Effector memory CD8-positive, alpha-beta T cell (primary cell): ENCODE measurements around the gene CFAP45.

ENCODE experiments used
- ATAC-seq: fragments of 150-1000 bp; cut with Tn5 transposase; replicated peaks from 2 replicates; pipeline ENCODE4 v1.10.0; 2021; ENCODE audit warnings: mild to moderate bottlenecking, moderate library complexity
- DNase-seq, 3 experiments: peaks; one replicate each; pipeline ENCODE4 v3.0.0; 2021
- H3K27ac Mint-ChIP-seq, 2 donors: one replicate each; pipeline ENCODE4 v1.8.0; 2022; ENCODE audit warnings: mild to moderate bottlenecking in 2 of 2, mixed read lengths in 2 of 2, moderate library complexity in 2 of 2
- H3K27me3 Mint-ChIP-seq, 2 donors: one replicate each; pipeline ENCODE4 v1.8.0; 2022; ENCODE audit warnings: mixed read lengths in 2 of 2
- H3K36me3 Mint-ChIP-seq: one replicate; pipeline ENCODE4 v1.8.0; 2022; ENCODE audit warnings: mild to moderate bottlenecking, moderate library complexity, mixed read lengths; ENCODE audit not compliant: insufficient read depth
- H3K4me1 Mint-ChIP-seq, 2 donors: one replicate each; pipeline ENCODE4 v1.8.0; 2022; ENCODE audit warnings: low read depth in 2 of 2, mixed read lengths in 2 of 2
- H3K4me3 Mint-ChIP-seq, 2 donors: one replicate each; pipeline ENCODE4 v1.8.0; 2022; ENCODE audit warnings: mild to moderate bottlenecking in 2 of 2, mixed read lengths in 2 of 2, moderate library complexity in 2 of 2
- H3K9me3 Mint-ChIP-seq, 2 donors: one replicate each; pipeline ENCODE4 v1.8.0; 2022; ENCODE audit warnings: mixed read lengths in 2 of 2

The CFAP45 gene

DNA sequence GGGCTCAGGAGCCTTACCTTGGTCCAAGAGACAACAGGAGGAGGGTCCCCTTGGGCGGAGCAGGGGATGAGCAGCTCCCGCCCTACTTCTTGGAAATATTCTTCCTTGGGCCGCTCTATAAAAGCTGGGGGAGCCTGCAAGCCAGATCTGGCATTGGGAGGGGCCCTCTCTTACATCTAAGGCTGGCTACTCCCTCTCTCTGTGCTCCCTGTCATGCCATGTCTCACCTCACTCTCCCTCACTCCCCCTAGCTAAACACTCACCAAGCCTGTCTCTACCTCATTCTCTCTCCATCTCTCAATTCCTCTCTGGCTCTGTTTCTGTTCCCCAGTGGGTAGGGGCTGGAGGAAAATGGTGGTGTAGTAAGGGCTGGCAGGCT, 31.8 kb upstream of the CFAP45 start:
- Mint-ChIP-seq H3K27ac (no peak overlapping the region), H3K4me3 (no peak overlapping the region), H3K36me3 (peaks cover 11% of the 10 kb centered on the region), H3K9me3 (no peaks in the 10 kb centered on the region), H3K4me1 (peaks cover 3 to 8% of the 10 kb centered on the region in 2 donors), H3K27me3 (peaks cover 0 to 28% of the 10 kb centered on the region in 2 donors)
- DNase-seq (no peak), ATAC-seq (no peak)

- Mint-ChIP-seq H3K27me3 (peaks cover 0 to 28% of the 10 kb centered on the region in 2 donors), H3K27ac (peak overlapping the region in 1 of 2 donors; percentile 71), H3K36me3 (peaks cover 16% of the 10 kb centered on the region), H3K4me3 (no peak overlapping the region), H3K4me1 (peaks cover 6 to 9% of the 10 kb centered on the region in 2 donors), H3K9me3 (no peaks in the 10 kb centered on the region)
- DNase-seq (no peak), ATAC-seq (no peak)
These were observed 31.3 kb upstream of the CFAP45 start for GRCh38 chr1:159931101-159931794.

DNA sequence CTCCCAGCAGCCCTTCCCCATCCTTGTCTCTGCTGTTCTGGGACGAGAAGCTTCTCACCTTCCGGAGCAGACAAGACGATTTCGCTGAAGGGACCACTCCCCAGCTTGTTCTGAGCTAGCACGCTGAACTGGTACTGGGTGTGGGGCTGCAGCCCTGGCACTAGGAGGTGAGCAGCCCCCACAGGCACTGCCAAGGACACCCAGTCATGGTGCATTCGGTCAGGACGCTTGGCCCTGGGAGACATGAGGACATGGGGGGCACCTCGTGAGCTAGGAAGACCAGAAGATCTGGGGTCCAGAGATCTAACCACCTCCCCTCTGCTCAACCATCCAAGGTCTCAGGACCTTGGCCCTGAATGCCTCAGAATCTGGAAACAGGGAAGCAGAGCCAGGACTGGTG, 30.7 kb upstream of the CFAP45 start:
- Mint-ChIP-seq H3K4me1 (peaks cover 8 to 15% of the 10 kb centered on the region in 2 donors), H3K27ac (peak overlapping the region in 1 of 2 donors; percentile 71)
- DNase-seq, result no peak

DNA sequence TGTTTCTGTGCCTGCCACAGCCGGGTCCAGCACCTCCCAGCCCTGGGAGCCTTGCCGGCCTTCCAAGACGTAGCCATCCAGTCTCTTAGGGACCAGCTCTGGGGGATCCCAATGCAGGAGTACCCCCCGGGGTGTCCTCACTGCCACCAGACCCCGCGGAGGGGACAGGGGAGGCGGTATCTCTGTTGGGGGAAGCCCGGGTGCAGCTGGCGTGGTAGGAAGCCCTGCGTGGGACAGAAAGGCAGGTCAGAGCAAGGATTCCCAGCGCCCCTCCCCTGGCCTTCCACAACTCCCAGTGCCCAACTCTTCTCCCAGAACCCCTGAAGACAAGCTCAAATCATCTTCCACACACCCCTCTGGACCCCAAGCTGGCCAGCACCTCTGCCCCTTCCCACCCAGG, 30.3 kb upstream of the CFAP45 start:
- H3K4me1 Mint-ChIP-seq, result peaks cover 12 to 16% of the 10 kb centered on the region in 2 donors
- no peaks in the 10 kb centered on the region for H3K9me3 Mint-ChIP-seq
- peaks cover 0 to 22% of the 10 kb centered on the region in 2 donors for H3K27me3 Mint-ChIP-seq
- H3K4me3 Mint-ChIP-seq, result no peak overlapping the region
- peaks cover 26% of the 10 kb centered on the region for H3K36me3 Mint-ChIP-seq
- peak overlapping the region in 1 of 2 donors; percentile 71 for H3K27ac Mint-ChIP-seq
- no peak for DNase-seq
- no peak for ATAC-seq

More for the DNA sequence above, 30.7 kb upstream of the CFAP45 start:
- H3K27me3 Mint-ChIP-seq, result peaks cover 0 to 27% of the 10 kb centered on the region in 2 donors
- no peak overlapping the region for H3K4me3 Mint-ChIP-seq
- peaks cover 22% of the 10 kb centered on the region for H3K36me3 Mint-ChIP-seq
- H3K9me3 Mint-ChIP-seq, result no peaks in the 10 kb centered on the region
- no peak for ATAC-seq

- H3K9me3 Mint-ChIP-seq, result no peaks in the 10 kb centered on the region
- ATAC-seq (no peak), DNase-seq (no peak)
- peaks cover 0 to 18% of the 10 kb centered on the region in 2 donors for H3K27me3 Mint-ChIP-seq
- H3K4me1 Mint-ChIP-seq, result peaks cover 16 to 17% of the 10 kb centered on the region in 2 donors
- no peak overlapping the region for H3K4me3 Mint-ChIP-seq
- H3K36me3 Mint-ChIP-seq, result peaks cover 34% of the 10 kb centered on the region
- peak overlapping the region in 1 of 2 donors; percentile 71 for H3K27ac Mint-ChIP-seq
These were observed 29.4 kb upstream of the CFAP45 start for GRCh38 chr1:159929155-159930051.

GRCh38 chr1:159928491-159929050, 28.6 kb upstream of the CFAP45 start:
- Mint-ChIP-seq H3K9me3 (no peaks in the 10 kb centered on the region), H3K4me3 (no peak overlapping the region)
- no peak for ATAC-seq

GRCh38 chr1:159927849-159928431, 28.0 kb upstream of the CFAP45 start:
- Mint-ChIP-seq H3K4me3 (no peak overlapping the region), H3K9me3 (no peaks in the 10 kb centered on the region), H3K4me1 (peaks cover 27% of the 10 kb centered on the region in 2 donors), H3K27me3 (peaks cover 0 to 18% of the 10 kb centered on the region in 2 donors), H3K27ac (peak overlapping the region in 1 of 2 donors; percentile 81), H3K36me3 (peaks cover 49% of the 10 kb centered on the region)
- ATAC-seq (no peak), DNase-seq (no peak)

More at GRCh38 chr1:159928491-159929050, 28.6 kb upstream of the CFAP45 start:
- no peak for DNase-seq
- Mint-ChIP-seq H3K27ac (no peak overlapping the region), H3K4me1 (peaks cover 20% of the 10 kb centered on the region in 2 donors), H3K36me3 (peaks cover 43% of the 10 kb centered on the region), H3K27me3 (peaks cover 0 to 18% of the 10 kb centered on the region in 2 donors)

- Mint-ChIP-seq H3K4me1 (peaks cover 31 to 33% of the 10 kb centered on the region in 2 donors), H3K27ac (peak overlapping the region; percentile 81 to 100), H3K4me3 (no peak overlapping the region), H3K27me3 (peaks cover 0 to 18% of the 10 kb centered on the region in 2 donors), H3K36me3 (peaks cover 55% of the 10 kb centered on the region), H3K9me3 (no peaks in the 10 kb centered on the region)
- ATAC-seq (no peak), DNase-seq (no peak)
These were observed 27.4 kb upstream of the CFAP45 start for GRCh38 chr1:159927211-159927848.

GRCh38 chr1:159925719-159926078, 25.7 kb upstream of the CFAP45 start:
- Mint-ChIP-seq H3K27me3 (peaks cover 0 to 13% of the 10 kb centered on the region in 2 donors), H3K4me1 (peaks cover 48 to 49% of the 10 kb centered on the region in 2 donors), H3K27ac (peak overlapping the region; percentile 100), H3K4me3 (peak overlapping the region; percentile 94 to 96), H3K36me3 (peaks cover 69% of the 10 kb centered on the region), H3K9me3 (no peaks in the 10 kb centered on the region)
- ATAC-seq (peak; percentile 0), DNase-seq (no peak)

GRCh38 chr1:159924791-159925718, 25.1 kb upstream of the CFAP45 start, which contains the start of gene TAGLN2:
TSS of gene TAGLN2 (minus strand) at chr1:159925507. CDS start at chr1:159920509, 4,998 bp downstream.
- Mint-ChIP-seq H3K9me3 (no peaks in the 10 kb centered on the region), H3K27me3 (peaks cover 0 to 8% of the 10 kb centered on the region in 2 donors), H3K4me1 (peaks cover 51 to 54% of the 10 kb centered on the region in 2 donors), H3K36me3 (peaks cover 75% of the 10 kb centered on the region), H3K27ac (peak within 1 kb of the TSS; percentile 100), H3K4me3 (peak within 1 kb of the TSS; percentile 94 to 96)
- peak; percentile 89 to 90 (median 89) for DNase-seq
- ATAC-seq, result peak; percentile 46

DNA sequence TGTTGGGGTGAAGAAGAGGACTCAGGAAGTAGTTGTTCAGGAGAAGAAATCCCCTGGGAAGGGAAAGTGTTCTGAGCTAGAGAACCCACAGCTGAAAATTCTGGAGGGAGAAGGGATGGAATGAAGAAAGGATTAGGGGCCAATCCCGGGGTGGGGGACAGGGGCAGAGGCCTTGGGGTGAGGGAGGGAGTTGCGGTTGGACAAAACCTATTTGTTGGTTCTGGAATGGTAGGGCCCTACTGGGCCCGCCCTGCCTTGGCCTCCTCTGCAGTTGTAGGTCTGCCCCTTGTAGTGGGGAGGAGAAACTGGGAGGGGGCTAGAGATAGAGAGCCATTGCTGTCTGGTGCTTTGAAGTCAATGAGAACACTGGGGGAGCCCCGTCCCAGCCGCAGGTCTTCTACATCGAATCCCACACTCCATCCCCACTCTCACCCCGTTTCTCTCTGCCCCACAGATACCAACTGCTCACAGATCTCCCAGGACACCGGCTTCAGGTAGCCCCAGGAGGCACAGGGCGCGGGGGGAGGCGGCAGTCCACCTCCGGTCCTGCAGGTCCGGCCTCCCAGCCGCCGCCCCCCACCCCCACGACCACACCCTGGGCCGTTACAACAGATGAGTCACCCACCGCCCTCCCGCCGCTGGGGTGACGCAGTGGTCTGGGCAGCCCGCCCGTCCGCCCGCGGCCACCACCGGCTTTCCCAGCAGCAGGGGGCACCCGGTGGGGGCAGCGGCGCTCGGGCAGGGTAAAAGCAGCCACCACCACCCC, 24.2 kb upstream of the CFAP45 start:
- Mint-ChIP-seq H3K4me1 (peaks cover 59 to 60% of the 10 kb centered on the region in 2 donors), H3K27me3 (peaks cover 0 to 5% of the 10 kb centered on the region in 2 donors), H3K9me3 (no peaks in the 10 kb centered on the region), H3K36me3 (peaks cover 83% of the 10 kb centered on the region), H3K4me3 (peak overlapping the region; percentile 94 to 96), H3K27ac (peak overlapping the region; percentile 100)
- ATAC-seq, result peak; percentile 50
- DNase-seq, result peak; percentile 72 to 75 (median 73)
